ENCODE data around the gene SCAPER.

DNA sequence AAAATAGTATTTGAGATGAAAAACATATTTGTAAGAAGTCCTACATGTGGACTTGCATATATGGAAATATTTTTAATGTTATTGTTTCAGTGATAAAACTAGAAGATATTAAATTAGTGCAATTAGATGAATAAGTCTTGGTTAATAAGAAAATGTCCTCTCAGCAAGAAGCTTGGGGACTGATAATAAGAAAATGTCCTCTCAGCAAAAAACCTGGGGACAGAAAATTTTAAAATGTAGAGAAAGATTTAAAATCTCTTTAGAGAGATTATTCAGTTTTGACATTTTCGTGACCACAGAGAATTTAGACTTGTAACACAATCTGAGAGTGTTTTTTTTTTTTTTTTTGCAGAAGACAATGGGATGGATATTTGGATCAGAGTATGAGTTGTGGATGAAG is 412.6 kb downstream of the SCAPER start:
- TF ChIP-seq ZNF561 (tag by site-specific recombination; IDR thresholded peaks at IDR 0.05; ENCODE audit: borderline replicate concordance) (no peak), ZNF146 (tag by site-specific recombination; IDR thresholded peaks at IDR 0.05) (no peak), WT1 (tag by site-specific recombination; IDR thresholded peaks at IDR 0.05) (no peak), ZNF837 (tag by site-specific recombination; IDR thresholded peaks at IDR 0.05) (no peak), ZNF558 (tag by site-specific recombination; IDR thresholded peaks at IDR 0.05) (no peak)
- TF ChIP-seq, protein P1, sequence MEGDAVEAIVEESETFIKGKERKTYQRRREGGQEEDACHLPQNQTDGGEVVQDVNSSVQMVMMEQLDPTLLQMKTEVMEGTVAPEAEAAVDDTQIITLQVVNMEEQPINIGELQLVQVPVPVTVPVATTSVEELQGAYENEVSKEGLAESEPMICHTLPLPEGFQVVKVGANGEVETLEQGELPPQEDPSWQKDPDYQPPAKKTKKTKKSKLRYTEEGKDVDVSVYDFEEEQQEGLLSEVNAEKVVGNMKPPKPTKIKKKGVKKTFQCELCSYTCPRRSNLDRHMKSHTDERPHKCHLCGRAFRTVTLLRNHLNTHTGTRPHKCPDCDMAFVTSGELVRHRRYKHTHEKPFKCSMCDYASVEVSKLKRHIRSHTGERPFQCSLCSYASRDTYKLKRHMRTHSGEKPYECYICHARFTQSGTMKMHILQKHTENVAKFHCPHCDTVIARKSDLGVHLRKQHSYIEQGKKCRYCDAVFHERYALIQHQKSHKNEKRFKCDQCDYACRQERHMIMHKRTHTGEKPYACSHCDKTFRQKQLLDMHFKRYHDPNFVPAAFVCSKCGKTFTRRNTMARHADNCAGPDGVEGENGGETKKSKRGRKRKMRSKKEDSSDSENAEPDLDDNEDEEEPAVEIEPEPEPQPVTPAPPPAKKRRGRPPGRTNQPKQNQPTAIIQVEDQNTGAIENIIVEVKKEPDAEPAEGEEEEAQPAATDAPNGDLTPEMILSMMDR (tag by site-specific recombination; IDR thresholded peaks at IDR 0.05) = no peak

Measured in HEK293 (cell line).